Amniotic stem cell (primary cell): ENCODE results near the gene GOLGA1.

Experiments used
- DNase-seq: peaks from one replicate; lab custom pipeline; 2025; lab: John Stamatoyannopoulos, UW

The GOLGA1 gene

DNA sequence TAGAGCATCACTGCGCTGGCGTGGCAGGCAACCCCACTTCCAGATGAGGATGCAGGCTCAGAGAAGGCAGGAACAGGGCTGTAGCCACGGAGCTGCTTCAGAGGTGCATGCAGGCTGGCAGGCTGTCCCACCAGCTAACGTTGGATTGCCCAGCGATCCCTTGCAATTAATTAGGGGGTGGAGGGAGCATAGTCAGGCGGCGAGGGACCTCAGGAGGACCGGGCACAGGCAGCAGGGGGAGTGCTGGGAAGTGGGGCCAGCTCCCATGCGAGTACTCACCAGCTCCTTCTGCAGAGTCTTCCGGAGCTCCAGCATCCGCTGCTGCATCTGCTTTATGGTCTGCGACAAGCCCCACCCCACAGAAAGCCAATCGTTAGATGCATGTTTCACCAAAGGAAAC is 58.7 kb downstream of the GOLGA1 start:
- no peak for DNase-seq

DNA sequence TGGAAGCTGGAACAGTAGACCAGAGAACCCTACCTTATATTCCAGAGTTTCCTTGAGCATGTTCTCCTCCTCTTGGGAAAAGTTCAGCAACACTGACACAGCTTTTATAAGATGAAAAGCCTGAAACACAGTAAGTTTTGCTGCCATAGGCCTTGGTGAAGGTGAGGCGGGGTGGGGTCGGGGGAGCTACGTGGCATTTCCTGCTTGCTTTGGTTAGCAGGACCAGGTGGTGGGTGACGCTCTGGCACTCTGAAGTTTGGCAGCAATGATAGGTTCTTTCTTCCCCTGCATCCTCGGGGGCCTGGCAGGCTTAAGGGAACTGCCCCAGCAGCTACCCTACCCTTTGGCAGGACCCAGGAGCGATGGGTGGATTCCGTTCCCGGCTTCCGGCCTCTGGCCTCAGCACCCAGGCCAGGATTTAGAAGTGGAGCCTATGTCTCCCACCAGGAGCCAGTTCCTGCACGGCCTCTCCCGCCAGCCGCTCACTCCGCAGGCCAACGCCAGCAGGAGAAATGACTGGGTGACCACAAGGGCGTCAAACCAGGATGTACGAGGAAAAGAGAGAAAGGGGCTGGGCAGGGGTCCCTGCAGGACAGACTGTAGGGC is 59.6 kb downstream of the GOLGA1 start:
- no peak for DNase-seq

DNA sequence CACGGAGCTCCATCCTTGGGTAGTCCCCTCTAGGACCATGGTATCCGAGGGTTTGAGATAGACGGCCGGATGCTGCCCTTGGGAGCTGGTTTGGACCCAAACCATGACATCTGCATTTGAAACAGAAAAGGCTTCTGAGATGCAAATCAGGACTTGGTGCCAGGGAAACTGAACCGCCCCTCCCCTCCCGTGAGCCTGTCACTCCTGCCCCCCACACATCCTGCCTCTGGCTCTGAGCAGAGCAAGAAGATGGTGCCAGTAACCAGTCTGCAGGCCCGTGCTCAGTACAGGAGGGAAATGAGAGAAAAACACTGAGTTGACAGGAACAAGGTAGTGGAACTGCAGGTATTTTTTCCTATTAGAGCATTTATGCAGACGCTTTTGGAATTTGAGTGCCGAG is 60.4 kb downstream of the GOLGA1 start:
- no peak for DNase-seq

DNA sequence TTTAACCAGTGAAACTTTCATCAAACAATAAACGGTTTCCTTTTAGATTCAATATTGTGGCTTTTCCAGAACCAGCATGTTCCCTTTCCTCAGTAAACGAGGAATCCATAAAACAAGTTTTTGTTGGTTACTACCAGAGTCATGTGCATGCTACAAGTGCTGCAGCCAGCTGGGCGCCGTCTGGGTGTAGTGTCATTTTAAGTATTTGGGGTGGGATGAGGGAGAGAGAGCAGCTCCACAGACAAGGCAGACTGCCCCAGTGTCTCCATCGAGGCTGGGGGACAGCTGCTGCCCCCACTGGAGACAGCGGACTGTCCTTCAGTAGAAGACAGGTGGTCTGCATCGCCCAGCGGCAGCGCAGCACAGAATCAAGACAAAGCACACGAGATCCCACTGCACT is 61.7 kb downstream of the GOLGA1 start:
- DNase-seq, result no peak

DNA sequence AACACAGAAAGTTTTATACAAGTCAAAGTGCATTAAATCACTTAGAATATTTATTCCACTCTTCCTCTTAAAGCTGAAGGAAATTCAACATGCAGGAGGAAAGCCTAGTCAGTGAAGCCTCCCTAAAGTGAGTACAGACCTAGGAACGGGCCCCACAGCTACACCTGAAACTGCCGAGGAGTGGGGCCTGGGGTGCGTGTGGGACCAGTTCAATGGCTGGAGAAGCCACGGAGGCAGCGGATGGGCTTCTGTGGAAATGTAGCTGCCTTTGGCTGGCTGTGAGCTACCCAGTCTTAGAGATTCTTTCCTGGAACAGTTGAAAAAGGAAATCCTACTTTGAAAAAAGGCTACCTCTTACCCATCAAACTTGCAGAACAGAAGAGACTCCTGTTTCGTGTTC is 62.4 kb downstream of the GOLGA1 start:
- no peak for DNase-seq

DNA sequence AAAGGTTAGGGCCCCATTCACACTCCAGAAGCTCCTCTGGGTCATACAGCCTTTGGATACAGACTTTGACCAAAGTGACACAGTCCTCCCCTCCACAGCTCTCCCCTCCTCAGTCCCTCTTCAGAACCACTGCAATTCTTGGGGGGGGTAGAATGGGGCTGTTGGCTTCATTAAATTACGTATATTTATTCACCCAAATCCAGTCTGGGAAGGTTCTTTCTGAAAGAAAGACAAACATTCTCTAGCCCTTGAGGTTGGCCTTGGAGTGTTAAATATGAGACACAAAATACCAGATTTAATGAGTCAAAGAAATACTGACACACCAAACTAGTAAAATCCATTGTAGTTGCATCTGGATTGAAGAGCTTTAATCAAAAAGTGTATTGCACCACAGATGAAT is 62.9 kb downstream of the GOLGA1 start:
- no peak for DNase-seq

DNA sequence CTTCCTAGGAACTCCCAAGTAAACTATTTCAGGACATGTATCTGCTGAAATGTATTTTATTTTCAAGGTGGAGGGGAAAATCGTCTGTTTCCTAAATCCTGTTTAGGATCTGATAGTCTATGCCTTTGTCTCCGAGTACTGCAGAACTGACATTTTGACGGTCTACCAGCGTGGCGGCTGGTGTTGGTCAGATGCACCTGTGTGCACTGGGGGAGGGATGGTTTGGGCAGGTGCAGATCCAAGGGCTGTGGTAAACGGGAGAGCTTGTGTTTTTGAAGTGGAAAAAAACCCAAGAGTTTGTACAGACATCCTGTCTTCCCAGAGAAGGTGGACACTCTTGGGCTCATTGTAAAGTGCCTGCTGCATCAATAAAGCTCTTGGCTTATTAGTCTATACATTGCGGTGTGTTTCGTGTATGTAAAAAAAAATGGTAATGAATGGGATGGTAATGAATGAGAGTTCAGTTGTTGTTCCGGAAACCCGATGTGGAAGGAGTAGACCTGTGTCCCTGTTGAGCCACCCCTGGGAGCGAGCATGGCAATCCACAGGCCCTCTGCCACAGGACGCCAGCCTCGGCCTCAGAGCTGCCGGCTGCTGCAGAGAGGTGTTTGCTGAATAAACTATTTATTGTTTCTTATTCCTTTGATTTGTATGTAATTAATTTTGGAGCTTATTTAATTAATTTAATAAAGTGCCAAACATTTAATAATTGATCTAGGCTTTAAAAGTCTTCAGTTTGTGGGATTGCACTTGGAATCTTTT is 63.7 kb downstream of the GOLGA1 start:
- DNase-seq, result no peak

DNA sequence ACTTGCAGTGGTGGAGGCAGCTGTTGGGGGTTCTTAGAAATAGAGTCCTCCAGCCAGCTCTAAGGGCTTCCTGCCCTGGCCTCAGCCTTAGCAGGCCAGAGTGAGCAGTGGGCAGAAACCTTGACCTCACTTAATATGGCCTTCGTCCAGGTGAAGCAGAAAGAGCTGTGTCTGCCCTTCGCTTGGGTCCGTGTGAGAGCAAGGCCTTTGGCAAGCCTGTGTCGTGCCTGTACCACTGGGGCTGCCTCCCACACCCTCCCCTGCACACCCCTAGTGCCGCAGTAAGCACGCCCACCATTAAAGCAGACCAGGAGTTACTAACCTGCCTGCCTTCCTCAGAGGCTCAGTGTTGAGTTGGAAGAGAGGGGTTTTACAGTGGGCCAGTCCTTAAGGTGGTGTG is 65.4 kb downstream of the GOLGA1 start:
- DNase-seq, result no peak

DNA sequence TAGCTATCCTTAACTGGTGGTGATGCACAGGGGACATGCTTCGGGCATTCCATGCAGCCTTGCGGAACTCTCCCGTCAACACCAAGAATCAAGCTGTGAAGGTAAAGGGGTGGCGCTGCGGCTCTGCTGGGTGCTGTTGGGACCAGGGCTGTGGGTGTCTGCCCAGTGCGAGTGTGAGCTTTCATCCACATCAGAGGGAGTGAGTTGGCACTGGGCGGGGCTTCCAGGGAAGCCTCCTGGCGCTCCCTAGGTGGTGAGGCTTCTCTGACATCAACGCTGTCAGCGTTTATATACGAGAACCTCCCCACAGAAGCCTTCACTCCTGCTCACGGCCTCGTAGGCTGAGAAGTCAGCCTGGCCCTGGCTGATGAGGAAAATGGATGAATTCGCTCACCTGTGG is 67.2 kb downstream of the GOLGA1 start:
- DNase-seq, result no peak

DNA sequence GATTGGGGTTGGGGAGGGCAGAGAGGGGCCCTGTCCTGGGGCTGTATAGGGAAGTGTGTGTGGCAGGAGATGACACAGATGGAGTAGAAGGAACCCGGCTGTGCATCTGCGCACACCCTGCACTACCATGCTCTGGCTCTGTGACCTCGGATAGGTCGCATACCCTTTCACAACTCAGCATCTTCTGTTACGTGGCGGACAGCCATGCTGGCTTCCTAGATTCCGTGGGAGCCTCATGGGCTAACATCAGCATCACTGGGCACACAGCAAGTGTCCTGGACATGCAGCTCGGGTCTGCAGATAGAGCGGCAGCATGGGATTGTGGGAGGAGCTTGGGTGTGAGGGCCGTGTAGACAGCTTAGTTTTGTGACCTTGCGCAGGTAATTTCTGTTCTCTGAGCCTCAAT is 69.7 kb downstream of the GOLGA1 start:
- DNase-seq, result no peak

DNA sequence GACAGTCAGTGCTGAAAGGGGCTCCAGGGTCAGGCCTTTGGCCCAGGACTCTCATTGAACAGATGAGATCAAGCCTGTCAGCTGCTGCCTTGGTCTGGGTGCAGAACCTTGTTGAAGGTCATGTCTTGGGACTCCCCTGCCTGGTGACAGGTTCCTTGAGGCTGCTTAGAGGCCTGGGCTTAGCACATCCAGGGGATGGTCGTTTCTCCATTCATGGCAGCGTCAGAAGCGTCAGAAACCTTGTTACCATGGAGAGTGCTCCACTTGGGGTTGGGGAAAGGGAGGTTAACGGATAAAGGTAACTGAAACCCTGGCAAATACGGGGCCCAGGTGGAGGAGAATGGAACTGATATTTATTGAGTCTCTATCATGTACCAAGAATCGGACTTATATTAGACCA is 70.2 kb downstream of the GOLGA1 start:
- no peak for DNase-seq

DNA sequence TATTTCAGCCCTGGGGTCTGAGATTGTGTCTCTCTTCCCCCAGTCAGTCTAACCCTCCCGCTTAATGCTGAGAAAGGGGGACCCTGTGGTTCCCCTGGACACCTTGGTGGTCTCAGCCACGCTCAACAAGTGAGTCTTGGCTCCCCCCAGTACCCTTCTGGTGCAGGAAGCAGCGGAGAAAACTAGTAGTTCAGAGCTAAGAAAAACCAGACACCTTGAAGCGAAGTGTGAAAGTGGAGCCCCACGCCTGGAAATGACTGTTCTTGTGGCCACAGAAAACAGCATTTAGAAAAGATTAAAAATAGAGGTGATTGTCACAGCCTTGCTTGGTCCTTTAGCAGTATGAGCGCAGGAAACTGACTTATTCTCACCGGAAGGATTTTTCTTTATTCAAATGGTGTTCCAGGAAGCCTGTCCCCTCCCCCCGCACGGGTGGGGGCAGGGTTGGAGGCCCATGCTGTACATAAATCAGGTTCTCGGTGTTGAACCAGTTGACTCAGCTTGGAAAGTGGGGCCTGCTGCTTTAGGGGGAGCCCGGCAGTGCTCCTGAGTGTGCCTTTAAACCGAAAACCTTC is 70.8 kb downstream of the GOLGA1 start:
- DNase-seq, result no peak

DNA sequence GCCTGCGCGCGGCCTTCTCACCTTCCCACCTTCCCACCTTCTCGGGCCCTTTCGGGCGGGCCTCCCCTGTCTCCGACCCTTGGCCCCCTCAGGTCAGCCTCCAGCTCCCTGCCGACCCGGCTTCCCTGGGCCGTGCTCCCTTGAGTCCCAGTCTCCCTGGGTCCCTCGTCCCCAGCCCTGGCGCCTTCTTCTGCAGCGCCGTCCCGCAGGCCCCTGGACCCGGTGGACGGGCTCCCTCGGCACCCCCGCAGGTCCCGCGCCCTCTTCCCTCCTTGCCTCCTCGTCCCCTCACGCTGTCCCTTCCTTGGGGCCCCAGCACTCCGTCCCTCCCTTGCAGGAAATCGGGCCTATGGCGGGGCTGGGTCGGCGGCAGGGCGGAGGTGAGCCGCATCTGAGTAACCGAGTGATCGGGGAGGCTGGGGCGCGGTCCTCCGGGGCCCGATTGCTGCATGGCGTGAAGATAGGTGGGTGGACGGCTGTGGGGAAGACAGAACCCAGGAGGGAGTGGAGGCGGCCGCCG is 71.4 kb downstream of the GOLGA1 start:
- no peak for DNase-seq

DNA sequence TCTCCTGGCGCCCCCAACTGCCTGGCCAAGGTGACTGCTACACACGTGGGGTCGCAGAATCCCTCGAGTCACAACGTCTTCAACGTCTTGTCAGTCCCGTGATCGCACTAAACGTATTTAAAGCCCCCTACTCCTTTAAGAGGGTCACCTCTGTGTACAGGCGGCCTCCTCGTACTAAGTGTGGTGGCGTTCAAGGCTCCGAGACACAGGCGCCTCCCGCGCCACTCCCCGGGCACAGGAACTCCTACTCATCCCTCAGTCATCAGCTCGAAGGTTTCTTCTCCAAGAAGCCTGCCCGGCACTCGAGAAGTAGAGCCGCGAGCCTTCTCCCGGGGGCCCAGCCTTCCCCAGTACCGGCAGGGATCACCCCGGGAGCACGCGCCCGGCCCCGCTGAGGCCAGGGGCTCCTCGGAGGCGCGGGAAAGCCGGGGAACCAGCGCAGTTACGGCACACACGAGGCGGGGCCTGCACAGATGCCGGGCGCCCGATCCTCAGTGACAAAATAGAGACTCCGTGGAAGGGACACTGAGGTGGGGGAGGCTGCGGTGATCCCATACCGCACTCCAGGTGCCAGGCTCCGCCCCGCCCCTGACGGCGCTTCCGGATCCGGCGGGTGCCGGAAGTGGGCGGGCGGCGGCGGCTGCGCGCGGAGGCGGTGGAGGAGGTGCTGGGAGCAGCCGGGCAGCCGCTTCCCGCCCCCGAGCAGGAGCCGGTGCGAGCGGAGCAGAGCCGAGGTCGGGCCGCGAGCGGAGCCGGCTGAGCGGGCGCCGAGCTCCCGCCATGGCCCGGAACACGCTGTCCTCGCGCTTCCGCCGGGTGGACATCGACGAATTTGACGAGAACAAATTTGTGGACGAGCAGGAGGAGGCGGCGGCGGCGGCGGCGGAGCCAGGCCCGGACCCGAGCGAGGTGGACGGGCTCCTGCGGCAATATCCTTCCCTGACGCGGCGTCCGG is 72.1 kb downstream of the GOLGA1 start:
- peak; percentile 49 for DNase-seq

DNA sequence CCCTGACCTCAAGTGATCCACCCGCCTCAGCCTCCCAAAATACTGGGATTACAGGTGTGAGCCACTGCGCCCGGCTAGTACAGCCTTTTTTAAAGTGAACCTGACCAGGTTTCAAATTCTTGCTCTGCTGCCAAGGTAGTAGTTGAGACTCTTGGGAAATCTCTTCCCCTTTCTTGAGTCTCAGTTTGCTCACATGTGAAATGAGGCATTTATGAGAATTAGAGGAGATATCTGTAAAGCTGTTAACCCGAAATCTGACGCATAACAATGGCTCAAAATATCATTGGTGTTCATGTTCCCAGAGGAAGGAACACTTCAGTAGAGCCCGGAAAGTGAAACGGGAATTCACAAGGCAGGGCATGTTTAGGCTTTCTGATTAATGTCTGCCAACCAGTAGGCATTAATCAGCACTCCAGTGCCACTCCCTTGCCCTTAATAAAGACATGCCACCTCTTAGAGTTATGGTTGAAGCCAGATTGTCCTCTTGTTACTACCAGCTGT is 77.5 kb downstream of the GOLGA1 start:
- no peak for DNase-seq

DNA sequence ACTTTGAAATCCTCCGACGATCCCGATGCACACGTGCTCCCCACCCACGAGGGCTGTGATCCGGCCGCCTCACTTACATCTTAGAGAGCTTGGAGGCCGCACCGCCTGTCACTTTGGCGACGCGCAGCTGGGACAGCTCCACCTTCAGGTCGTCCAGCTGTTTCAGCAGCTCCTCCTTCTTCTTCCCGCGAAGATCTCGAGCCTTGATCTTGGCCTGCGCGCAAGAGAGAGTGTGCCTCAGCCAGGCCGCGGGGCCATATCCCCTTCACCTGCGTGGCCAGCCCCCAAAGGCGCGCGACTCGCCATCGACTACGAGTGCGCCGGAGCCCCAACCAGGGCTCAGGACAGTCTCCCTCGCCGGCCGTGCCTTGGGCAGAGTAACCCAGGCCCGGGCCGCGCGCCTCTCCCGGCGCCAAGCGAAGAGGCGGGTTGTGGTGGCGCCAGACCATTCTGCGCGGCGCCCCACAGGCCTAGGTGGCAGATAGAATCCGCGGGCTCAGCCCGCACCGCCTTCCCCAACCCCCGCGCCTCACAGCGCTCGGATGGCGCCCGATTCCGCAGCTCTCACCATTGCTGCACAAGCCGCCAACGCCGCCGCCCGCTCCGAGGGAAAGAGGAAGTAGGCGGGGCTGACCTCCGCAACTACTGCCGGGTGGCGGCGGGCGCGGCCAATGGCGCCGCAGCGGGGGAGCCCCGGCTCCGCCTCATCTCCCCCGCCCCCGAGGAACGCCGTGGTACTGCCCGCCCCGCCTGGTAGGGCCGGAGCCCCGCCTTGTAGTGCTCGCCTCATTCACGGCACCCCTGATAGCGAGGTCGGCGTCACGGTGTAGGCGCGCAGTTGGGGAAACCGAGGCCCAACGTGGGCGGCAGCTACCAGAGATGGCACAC is 79.3 kb downstream of the GOLGA1 start, which contains the start of the genes ARPC5L and RPL35:
ARPC5L (plus strand) TSS at position 789 of the 888 bp plus-strand sequence. CDS start 7,161 bp downstream, outside the sequence.
RPL35 (minus strand) TSS at position 616 of the 888 bp plus-strand sequence; CDS start at position 571, 45 bp downstream.
- DNase-seq, result peak; percentile 92

DNA sequence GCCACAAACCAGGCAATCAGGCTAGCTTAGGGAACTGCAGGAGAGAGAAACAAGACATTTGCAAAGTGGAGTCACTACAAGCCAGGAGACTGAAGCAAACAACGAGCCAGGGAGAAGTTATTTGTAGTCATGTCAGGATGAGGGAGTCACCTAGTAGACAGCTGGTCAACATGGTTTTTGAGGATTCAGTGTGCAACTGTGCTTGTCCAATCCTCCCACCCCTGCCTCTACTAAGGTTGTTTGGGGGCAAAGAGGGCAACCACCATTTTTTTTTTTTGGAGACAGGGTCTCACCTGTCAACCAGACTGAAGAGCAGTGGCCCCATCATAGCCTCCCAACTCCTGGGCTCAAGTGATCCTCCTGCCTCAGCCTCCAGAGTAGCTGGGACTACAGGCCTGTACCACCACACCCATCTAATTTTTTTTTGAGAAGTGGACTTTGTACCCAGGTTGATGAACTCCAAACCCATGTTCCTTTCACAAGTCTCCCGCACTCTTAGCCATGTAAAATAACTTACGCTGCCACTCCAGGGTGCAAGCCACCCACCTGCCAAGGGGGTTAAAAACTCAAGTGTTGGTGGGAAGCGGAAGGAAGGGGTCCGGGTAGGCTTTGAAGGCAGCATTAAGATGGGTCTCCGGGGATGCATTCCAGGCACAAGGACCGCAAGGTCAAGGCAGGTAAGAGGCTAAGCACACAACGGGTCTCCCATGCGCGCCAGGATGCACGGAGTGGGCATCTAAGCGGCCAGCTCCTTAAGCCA is 80.1 kb downstream of the GOLGA1 start:
- DNase-seq, result no peak

DNA sequence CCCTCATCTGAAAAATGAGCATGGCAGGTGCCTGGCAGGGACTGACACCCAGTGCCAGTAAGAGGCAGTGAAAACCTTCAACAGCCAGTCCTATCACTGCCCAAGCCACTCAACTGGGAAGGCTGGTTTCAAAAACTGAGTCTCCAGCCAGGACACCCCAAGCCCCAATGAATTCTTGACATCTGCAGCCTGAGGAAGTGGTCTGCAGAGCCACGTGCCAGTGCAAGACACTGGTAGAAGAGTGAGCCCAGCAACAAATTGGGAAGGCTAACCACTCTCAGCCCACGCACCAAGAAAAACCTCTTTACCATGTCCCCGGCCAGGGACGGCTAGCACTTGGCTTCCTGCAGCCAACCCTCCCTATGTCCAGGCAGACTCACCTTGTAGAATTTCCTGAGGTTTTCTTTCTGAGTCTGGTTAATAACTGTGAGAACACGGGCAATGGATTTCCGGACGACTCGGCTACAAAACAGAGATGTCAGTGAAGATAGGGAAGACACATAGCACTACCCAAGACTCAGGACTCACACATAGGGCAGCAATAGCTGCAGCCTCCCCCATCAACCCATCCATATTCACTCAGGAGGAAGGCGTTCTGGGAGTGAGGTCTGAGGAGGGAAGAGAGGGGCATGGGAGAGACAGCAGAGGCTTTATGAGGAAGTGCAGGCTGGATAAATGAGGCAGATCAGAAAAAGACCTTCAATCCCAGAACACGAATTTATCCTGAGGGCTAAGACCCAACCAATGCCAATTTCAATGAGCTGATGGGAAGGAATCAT is 80.9 kb downstream of the GOLGA1 start:
- DNase-seq, result no peak
